T-helper 1 cell treated with Interleukin-12 subunit alpha and Interleukin-12 subunit beta and Interleukin-4 antibody, amounts not matched to agents 30 ng/mL and 1 ng/mL, for 36 hours (primary cell): Measurements from ENCODE around the gene RCBTB2. TPM values are rescaled to one million over a fixed set of nuclear protein-coding genes. Genes with fewer than 3 reads are reported as not detected.

Experiments used
- intact Hi-C: fragments of 100-400 bp; cut with micrococcal nuclease; formaldehyde crosslinking; loops from one replicate; pipeline ENCODE4 v1.15.1; 2024
- total RNA-seq: library from RNA; stranded (reverse); gene quantifications from 2 replicates; pipeline ENCODE4 v1.2.3, GENCODE V29; 2022

The RCBTB2 gene
- total RNA-seq, 1 donor from 2014 or later, result 7.6 TPM

DNA sequence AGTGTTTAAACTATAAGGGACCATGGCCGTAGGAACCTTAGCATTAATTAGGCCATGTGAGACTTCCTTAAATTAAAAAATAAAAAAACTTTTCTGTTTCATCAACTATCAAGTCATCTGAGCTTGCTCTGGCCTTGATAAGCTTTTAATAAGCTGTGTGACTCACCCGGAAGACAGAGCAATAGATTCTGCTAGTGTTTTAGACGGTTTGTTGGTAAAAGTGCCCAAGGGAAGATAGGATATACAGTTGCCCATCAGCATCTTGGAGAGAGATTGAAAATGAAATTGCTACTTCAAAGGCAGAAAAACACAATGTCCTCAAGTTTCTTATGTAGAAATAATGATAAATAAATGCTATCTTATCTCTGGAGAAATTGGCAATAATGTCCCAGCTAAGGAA, 31.2 kb upstream of the RCBTB2 start:
- intact Hi-C loops, result loop anchor here (5.0 to 10.0 kb wide), 2 partner anchors 232 to 1561 kb away; no protein-coding TSS in a partner anchor

DNA sequence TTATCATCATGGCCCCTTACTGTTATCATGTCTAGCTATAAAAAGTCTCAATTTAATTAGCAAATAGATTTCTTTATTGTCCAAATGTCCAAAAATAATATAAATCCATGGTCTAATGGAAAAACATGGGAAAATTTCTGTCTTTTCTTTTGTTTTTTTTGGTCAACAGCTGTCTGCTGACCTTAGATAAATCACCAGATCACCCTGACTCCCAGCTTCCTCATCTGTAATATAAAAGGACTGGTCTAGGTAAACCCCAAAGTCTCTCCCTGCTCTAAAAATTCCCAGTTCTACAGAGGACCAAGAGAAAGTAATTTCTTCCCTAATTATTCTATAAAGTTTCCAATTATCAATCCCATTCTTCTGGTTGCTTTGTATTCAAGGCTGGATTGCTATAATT, 30.7 kb upstream of the RCBTB2 start:
- intact Hi-C loops, result loop anchor here (2.0 to 10.0 kb wide), 3 partner anchors 217 to 1561 kb away; no protein-coding TSS in a partner anchor

DNA sequence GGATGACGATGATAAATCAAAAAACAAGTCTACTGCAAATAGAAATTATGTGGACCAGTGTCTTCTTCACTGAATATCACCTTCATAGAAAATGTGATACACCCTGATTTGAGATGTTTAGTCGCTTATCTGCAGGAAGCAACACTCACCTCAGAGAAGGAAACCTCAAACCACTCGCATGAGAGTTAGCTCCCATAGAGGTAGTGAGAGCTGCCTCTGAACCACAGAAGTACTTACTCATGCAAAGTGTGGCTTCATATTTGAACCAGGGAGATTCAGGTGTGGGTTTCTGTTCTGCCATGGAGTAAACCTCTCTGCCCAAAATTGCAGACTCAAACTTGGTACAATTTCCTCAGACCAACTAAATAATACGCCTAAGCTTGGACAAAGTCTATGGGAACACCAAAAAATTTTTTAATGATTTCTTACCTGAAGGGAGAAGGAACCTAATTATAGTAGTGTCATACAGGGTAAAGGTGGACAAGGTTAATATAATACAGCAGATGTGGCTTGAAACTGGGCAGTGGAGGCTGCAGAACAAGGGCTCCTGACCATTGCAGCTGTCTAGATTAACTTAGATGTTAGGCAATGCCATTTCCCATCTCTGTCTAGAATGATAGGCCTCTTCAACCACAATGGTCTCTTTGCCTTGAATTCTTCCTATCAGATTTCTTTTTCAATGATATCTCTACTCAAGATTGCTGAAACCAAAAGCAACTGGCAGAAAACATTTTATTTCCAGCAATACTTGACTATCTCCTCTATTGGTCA, 29.6 kb upstream of the RCBTB2 start:
- intact Hi-C loops, result loop anchor here (1.0 to 10.0 kb wide), 17 partner anchors 9 to 1562 kb away; partner anchors contain the start of genes CYSLTR2, ITM2B, LPAR6 and RB1

DNA sequence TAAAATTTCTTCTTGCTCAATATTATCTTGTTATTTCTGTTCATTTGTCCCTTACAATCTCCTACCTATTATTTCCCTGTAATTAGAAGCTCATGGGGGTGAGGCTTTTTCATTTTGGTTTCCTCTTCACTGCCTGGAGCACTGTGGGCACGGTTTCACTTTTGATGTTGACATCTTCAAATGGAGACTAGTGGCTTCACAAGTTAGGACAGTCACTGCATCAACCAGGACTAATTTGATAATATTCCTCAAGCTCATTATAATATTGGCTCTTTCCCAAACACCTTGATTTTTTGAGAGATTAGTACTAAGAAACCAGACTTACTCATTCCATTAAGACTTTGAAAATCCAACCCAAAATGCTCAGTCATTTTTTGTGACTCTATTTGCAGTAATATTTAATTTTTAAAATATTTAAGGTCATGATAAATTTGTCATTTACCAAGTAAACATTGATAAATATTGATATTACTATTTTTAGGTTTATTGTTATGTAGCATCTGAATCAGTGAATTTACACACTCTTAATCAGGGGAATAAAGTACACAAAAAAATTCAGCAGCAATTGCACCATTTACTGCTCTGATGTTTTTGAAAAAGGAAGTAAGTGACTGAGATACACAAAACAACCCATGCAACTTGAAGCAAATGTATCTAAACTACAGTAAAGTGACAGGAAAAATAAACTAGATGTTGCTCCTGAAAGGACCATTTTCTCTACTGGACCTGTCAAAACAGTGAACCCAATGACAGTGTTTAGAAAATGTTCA, 28.8 kb upstream of the RCBTB2 start:
- intact Hi-C loops, result loop anchor here (1.0 to 10.0 kb wide), 17 partner anchors 10 to 1563 kb away; partner anchors contain the start of genes CYSLTR2, ITM2B, LPAR6 and RB1

DNA sequence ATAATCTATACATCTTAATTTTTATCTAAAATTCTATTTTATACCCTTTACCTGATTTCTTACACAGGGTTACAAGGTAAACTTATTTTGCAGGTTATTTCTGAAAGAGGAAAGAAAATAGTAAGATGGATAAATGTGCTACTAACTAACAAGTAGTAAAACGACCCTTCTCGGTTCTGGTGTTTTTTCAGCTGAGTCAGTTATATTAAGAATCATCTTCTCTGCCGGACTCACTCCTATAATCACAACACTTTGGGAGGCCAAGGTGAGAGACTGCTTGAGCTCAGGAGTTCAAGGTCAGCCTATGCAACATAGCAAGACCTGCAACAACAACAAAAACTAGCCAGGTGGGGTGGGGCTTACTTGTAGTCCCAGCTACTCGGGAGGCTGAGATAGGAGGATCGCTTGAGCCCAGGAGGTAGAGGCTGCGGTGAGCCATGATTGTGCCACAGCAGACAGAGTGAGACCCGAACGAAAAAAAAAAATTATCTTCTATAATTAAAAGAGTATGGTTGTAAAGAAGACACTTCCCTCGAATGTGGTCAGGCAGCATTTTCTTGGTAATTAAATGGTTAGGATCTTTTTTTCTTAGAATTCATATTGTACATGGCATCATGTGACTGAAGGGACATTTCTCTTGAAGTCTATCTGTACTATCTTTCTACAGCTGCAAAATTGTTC, 27.9 kb upstream of the RCBTB2 start:
- intact Hi-C loops, result loop anchor here (5.0 to 10.0 kb wide), 2 partner anchors 228 to 1564 kb away; no protein-coding TSS in a partner anchor

DNA sequence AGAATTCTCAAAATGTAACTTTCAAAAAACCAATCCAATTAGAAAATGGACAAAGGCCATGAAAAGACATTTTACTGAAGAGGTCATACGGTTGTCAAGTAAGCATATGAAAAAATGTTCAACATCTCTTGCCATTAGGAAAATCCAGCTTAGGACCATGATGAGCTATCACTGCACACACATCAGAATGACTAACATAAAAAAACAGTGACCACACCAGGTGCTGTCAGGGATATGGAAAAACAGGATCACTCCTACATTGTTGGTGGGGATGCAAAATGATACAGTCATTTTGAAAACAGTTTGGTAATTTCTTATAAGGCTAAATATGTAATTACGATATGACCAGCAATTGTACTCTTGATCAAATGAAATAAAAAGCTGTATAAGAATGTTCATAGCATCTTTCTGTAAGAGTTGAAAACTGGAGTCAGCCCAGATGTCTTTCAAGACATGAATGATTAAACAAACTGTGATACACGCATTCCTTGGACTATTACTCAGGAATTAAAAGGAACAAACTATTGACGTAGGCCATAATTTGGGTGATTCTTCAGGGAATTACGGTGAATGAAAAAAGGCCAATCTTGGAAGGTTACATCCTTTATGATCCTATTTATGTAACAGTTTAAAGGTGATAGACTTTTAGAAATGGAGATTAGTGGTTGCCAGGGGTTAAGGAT, 26.9 kb upstream of the RCBTB2 start:
- intact Hi-C loops, result loop anchor here (5.0 to 10.0 kb wide), 2 partner anchors 227 to 1565 kb away; no protein-coding TSS in a partner anchor

DNA sequence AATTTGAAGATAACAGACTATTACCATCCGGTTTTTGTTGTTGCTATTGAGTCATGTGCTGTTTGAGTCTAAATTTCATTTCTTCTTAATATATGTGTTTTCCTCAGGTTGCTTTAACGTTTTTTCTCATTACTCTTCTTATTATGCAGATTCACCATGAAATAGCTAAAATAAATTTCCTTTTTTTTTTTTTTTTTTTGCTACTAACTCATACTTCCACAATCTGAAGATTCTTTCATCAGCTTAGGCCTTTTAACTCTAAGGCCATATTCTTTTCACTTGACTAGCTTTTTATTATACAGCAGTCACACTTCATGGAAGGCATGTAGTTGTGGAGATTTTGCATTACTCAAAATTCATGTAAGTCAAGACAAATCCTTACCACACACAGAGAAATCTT, 23.9 kb upstream of the RCBTB2 start:
- intact Hi-C loops, result no loop called here

DNA sequence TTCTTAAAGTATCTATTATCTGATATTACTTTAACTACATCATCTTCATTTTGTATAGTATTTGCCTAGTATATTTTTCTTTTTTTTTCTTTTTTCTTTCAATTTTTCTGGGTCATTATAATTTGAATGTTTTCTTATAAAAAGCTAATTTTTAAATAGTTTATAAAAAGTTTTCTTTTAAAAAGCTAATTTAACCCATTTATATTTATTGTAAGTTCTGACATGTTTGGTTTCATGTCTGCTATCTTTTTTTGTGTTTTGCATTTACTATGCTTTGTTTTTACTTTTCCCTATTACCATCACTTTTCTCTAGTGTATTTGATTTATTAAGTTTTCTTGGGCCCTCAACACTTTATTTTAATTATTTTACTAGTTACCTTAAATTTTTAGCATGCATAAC, 22.6 kb upstream of the RCBTB2 start:
- intact Hi-C loops, result no loop called here

DNA sequence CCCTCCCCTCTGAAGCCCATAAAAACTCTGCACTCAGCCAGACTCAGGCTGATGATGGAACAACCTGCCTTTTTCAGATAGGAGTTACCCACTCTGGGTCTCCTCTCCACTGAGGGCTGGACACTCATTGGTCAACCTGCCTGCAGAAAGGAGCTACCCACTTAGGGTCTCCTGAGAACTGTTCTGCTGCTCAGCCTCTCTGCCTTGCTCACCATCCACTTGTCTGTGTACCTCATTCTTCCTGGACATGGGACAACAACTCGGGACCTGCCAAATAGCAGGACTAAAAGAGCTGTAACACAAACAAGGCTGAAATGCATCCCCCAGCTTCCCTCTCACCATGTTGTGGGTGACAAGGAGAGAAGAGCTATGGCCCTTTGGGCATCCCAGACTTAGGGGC, 18.4 kb upstream of the RCBTB2 start:
- intact Hi-C loops, result no loop called here

DNA sequence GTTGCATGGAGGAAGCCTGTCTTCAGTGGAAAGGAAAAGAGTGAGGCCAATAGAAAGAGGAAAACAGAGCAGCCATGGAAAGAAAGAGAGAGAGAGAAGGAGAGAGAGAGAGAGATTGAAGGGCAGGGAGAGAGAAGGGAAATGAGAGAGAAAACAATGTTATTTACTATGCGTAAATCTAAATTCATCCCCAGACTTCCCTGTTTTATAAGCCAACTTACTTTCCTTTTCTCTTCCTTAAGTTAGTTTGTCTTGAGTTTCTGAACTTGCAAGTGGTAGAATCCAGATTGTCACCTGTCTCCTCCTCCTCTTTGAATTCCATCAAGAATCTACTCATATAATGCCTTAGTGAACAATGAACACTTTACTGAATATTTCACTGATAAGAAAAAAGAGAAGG, 16.8 kb upstream of the RCBTB2 start:
- intact Hi-C loops, result no loop called here

DNA sequence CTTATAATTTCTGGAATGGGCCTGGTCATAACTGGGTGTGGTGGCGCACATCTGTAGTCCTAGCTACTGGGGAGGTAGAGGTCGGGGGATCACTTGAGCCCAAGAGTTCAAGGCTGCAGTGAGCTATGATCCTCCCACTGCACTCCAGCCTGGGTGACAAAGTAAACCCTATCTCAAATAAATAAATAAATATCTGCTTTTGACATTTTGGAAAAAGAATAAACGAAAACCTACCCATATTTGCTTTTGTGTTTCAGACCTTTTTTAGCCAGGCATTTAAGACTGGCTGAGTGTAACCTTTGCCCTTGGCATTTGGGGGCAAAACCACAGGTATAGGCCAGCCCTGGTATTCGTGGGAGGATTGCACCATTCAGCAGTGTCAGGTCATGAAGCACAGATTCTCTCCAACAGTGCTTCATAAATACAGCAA, 14.8 kb upstream of the RCBTB2 start:
- intact Hi-C loops, result no loop called here

DNA sequence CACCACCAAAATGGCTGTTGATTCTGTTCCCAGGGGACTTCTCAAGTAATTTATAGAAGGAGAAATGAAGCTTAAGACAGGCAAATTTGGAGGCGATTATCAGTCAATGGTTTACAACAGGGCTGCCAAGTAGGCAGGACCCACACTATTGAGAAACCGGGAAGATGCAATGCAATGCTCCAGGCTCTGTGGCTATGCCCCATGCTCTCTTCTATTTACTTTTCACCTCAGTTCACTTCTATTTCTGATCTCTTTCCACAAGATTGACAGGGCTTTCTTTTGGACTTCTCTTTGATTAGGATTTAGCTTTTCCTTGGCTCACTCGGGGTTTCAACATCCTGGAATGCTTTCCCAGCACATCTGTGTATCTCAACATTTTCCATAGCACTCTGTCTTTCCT, 12.7 kb upstream of the RCBTB2 start:
- intact Hi-C loops, result no loop called here

DNA sequence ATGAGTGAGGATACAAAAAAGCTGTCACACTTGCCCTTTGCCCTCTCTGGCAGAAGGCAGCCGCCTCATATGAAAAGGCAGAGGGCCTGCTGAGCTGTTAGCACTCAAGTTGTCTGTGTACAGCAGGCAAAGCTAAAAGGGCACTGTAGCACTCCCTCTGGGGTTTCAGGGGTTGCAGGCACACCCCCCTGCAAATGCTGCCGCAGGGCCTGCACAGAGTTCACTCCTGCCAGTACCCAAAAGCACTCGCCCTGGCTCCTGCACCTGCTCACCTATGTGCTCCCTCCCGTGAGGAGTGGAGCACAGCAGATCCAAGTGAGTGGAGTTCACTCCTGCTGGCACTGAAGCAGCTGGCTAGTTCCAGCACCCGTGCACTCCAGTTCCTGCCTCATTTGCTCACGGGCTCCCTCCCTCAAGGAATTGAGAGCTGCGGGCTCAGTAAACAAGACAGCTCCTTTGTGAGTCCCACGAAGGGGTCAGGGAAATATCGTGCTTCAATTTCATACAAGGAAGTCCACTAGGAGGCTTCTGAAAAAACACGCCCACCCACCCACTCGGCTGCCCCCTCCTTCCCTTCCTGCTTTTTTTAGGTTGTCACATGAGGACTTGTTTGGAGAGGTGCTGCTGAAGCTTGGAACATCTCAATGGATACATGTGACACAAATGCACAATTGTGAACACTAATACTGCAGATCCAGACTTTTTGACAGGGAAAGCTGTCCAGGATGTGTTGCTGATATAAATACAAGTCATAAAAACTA, 9.9 kb upstream of the RCBTB2 start:
- intact Hi-C loops, result no loop called here

DNA sequence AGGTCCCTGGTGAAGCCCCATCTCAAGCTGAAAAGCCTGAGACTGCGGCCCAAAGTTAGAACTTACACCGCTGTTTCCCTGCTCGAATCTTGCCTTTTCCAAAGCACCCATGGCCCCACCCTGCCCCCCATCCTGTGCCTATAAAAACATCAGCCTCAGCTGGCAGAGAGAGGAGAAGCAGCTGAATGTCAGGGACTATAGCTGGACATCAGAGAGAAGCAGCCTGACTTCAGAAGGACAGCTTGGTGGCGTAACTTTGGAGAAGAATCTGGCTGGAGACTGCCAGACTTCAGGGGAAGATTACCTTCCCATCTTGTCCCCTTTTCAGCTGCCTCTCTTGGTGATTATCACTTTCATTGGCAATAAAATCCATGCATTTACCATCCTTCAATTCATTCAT, 9.3 kb upstream of the RCBTB2 start:
- intact Hi-C loops, result no loop called here

DNA sequence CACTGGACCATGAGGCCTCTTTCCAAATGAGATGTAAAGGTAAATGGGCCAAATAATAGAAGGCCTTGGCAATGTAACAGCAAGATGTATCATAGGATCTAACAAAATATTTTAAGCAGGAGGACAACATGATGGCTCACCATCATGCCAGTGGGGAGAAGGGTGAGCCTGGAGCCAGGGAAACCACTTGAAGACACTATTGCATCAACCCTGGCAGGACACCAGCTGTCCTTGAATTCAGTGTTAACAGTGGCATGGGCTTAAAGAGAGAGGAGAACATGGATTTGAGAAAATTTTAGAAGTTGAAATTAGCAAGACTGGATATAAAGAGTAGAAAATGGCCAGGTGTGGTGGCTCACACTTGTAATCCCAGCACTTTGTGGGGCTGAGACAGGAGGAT, 6.7 kb upstream of the RCBTB2 start:
- intact Hi-C loops, result no loop called here

DNA sequence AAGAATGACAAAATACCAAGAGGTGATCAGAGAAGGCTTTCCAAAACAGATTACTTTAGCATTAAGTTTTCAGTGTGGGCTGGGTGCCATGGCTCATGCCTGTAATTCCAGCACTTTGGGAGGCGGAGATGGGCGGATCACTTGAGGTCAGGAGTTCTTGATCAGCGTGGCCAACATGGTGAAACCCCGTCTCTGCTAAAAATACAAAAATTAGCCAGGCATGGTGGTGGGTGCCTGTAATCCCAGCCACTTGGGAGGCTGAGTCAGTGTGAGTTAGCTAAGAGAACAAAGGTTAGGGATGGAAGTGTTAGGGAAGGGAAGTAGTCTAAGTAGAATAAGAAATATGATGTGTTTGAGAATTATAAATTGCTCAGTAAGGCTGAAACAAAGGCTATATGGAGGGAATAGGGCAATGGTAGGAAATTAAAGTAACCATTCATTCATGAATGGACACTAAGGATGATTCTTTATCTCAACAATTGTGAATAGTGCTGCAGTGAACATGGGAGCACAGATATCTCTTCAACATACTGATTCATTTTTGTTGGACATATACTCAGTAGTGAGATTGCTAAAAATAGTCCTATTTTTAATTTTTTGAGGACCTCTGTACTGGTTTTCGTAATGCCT, 3.9 kb upstream of the RCBTB2 start:
- intact Hi-C loops, result no loop called here

DNA sequence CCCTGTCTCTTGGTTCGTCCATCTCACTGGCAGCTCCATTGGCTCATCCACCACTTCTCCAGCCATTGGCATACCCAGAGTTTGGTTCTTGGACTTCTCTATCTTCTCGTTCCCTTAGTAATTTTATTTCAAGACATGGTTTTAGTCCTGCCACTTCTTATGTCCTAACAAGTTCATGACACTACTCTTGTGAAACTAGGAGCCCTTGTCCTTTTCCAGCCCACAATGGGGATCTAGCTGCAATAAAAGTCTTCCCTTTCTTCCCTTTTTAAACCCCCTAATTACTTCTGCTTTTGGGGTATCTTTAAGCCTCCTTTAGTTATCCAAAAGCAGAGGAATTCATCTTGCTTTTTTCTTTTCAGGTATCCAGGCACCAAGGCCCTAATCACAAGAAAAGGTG, 2.9 kb upstream of the RCBTB2 start:
- intact Hi-C loops, result no loop called here

DNA sequence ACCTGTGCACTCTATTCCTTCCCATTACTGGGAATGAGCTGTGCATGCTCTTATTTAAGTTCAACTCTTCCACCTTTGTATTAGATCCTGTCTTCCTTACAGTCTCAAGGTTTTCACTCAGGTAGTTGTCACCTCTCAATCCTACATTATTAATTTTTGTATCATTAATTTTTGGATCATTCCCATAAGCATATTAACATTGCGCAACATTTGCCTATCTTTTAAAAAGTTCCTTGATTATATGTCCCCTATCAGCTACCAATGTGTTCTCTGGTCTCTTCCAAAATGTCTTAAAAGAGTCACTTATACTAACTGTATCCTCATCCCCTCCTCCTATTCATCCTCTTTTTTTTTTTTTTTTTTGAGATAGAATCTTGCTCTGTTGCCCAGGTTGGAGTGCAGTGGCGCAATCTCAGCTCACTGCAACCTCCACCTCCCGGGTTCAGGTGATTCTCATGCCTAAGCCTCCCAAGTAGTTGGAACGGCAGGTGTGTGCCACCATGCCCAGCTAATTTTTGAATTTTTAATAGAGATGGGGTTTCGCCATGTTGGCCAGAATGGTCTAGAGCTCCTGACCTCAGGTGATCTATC, 2.1 kb upstream of the RCBTB2 start:
- intact Hi-C loops, result loop anchor here (5.0 kb wide), 1 partner anchor 1738 kb away; the partner anchor contains the start of gene ESD

DNA sequence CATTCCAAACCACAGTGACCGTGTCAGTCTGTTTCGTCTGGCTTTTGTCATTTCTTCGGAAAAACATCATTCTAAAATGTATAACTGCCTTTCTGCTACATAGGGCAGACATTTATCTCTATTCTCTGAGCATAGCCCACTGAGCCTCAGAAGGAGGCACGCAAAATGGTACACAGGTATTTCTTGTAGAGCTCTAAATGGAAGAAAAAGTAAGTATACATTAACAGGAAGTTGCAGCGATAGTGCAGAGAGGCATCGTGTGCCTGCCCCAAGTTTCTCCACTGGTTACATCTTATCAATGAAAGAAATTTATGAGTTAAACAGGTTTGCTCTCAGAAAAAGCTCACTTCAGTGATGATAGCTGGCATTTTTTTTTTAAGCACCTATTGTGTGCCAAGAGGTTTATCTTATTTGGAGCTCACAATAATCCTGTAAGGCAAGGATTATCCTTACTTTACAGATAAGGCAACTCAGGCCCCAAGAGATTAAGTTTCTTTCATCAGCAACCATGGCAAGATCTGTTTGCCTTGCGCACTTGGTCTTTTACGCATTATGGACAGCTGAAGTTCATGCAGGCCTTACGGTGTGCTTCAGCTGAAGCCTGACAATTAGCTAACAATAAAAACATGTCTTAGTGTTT, 1.2 kb upstream of the RCBTB2 start:
- intact Hi-C loops, result loop anchor here (2.0 to 5.0 kb wide), 2 partner anchors 497 to 1737 kb away; partner anchors contain the start of genes ESD and NUDT15
